ENCODE measurements around the gene KIF2C. TPM values are rescaled to one million over a fixed set of nuclear protein-coding genes. Genes with fewer than 3 reads are reported as not detected.

KIF2C gene
- total RNA-seq, 1 donor from 2014 or later = 88.7 TPM

DNA sequence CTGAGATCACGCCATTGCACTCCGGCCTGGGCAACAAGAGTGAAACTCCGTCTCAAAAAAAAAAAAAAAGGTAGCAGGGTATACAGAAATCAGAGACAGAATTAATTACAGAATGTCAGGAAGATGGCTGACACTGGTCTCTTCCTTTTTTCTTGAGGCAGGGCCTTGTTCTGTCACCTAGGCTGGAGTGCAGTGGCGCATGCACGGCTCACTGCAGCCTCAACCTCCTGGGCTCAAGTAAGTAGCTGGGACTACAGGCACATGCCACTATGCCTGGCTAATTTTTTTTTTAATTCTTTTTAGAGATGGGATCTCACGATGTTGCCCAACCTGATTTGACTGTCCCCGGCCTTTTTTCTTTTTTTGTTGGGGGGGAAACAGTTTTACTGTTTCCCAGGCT, 25.1 kb upstream of the KIF2C start:
- no peaks in the 10 kb centered on the region for H3K36me3 Mint-ChIP-seq (ENCODE audit: low read depth)
- peaks cover 6% of the 10 kb centered on the region for H3K4me1 Mint-ChIP-seq
- peaks cover 4% of the 10 kb centered on the region for H3K27me3 Mint-ChIP-seq (ENCODE audit: low read depth)
- no peak overlapping the region for H3K27ac Mint-ChIP-seq (ENCODE audit: unreplicated experiment)
- H3K4me3 Mint-ChIP-seq = no peak overlapping the region
- TF ChIP-seq, protein P1, sequence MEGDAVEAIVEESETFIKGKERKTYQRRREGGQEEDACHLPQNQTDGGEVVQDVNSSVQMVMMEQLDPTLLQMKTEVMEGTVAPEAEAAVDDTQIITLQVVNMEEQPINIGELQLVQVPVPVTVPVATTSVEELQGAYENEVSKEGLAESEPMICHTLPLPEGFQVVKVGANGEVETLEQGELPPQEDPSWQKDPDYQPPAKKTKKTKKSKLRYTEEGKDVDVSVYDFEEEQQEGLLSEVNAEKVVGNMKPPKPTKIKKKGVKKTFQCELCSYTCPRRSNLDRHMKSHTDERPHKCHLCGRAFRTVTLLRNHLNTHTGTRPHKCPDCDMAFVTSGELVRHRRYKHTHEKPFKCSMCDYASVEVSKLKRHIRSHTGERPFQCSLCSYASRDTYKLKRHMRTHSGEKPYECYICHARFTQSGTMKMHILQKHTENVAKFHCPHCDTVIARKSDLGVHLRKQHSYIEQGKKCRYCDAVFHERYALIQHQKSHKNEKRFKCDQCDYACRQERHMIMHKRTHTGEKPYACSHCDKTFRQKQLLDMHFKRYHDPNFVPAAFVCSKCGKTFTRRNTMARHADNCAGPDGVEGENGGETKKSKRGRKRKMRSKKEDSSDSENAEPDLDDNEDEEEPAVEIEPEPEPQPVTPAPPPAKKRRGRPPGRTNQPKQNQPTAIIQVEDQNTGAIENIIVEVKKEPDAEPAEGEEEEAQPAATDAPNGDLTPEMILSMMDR (conservative IDR thresholded peaks at IDR 0.05) = no peak
- DNase-seq (ENCODE audit: low read depth, low spot score) = no peak
- H3K9me3 Mint-ChIP-seq = peaks cover 3% of the 10 kb centered on the region

DNA sequence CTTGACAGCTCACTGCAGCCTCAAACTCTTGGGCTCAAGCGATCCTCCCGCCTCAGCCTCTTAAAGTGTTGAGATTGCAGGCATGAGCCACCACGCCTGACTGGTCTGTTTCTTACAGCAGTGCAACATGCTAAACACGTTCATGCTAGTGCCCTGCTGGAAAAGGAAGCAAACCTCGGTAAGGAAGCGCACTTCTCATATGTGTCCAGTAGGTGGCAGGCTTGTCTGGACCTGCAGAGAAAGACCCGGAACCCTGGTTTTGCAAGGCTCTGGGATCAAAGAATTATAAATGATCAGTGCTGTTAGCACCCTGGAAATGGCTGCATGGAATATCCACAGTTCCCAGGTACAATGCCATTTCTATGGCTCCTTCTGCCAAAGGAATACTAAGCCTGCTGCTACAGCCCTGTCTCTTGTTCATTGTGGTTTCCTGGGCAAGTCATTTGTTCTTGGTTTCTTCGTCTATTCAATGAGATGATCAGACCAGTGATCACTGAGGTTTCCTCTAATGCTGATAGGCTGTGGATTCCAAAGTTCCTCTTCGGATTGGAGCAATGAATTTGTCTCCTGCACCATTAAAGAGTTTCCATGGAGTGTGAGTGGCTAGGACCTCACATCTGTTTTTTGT, 24.6 kb upstream of the KIF2C start:
- TF ChIP-seq, protein P1 (conservative IDR thresholded peaks at IDR 0.05) = peak; percentile 95
- peaks cover 6% of the 10 kb centered on the region for H3K4me1 Mint-ChIP-seq
- H3K9me3 Mint-ChIP-seq = peaks cover 3% of the 10 kb centered on the region
- no peak overlapping the region for H3K27ac Mint-ChIP-seq (ENCODE audit: unreplicated experiment)
- DNase-seq (ENCODE audit: low read depth, low spot score) = peak; percentile 68
- no peak overlapping the region for H3K4me3 Mint-ChIP-seq
- peaks cover 4% of the 10 kb centered on the region for H3K27me3 Mint-ChIP-seq (ENCODE audit: low read depth)
- H3K36me3 Mint-ChIP-seq (ENCODE audit: low read depth) = no peaks in the 10 kb centered on the region

DNA sequence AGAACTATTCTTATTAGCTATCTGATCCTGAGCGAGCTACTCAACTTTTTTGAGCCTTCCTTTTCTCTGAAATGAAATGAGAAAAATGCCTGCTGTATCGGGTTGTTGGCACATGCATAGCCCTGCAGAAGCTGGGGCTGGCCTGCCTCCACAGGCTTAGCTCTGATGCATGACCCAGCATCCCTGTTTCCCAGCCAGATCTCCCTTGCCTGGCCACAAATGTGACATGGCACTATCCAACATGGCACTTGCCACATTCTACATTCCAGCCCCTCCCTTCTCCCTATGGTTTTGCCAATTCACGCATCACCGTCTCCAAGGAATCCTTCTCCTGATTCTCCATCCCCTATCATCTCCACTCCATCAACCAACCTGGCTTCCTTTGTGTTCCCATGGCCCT, 22.5 kb upstream of the KIF2C start:
- H3K4me3 Mint-ChIP-seq = no peak overlapping the region
- TF ChIP-seq, protein P1 (conservative IDR thresholded peaks at IDR 0.05) = no peak
- H3K27ac Mint-ChIP-seq (ENCODE audit: unreplicated experiment) = no peak overlapping the region
- DNase-seq (ENCODE audit: low read depth, low spot score) = no peak
- peaks cover 21% of the 10 kb centered on the region for H3K4me1 Mint-ChIP-seq
- H3K9me3 Mint-ChIP-seq = no peaks in the 10 kb centered on the region
- no peaks in the 10 kb centered on the region for H3K36me3 Mint-ChIP-seq (ENCODE audit: low read depth)
- peaks cover 7% of the 10 kb centered on the region for H3K27me3 Mint-ChIP-seq (ENCODE audit: low read depth)

DNA sequence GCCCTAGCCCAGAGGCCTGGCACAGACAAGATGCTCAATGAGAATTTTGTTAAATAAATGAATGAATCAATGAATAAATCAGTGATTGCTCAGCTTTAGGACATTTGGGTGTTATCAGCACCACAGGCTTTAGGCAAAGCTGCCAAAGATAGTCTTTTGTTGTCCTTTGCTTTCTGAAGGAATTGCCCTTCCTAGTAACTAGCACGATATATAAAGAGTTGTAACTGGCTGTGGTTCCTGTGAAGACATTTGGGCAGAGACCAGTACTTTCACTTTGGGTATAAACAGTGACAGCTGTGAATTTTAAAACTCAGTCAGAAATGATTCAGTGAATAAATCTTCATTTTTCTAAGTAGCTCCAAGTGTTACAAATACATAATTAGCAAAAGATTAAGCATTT, 22.0 kb upstream of the KIF2C start:
- Mint-ChIP-seq H3K9me3 (no peaks in the 10 kb centered on the region), H3K27ac (ENCODE audit: unreplicated experiment) (no peak overlapping the region), H3K4me3 (no peak overlapping the region), H3K36me3 (ENCODE audit: low read depth) (no peaks in the 10 kb centered on the region), H3K27me3 (ENCODE audit: low read depth) (peaks cover 7% of the 10 kb centered on the region), H3K4me1 (peaks cover 21% of the 10 kb centered on the region)
- DNase-seq (ENCODE audit: low read depth, low spot score) = no peak
- TF ChIP-seq, protein P1 (conservative IDR thresholded peaks at IDR 0.05) = no peak

DNA sequence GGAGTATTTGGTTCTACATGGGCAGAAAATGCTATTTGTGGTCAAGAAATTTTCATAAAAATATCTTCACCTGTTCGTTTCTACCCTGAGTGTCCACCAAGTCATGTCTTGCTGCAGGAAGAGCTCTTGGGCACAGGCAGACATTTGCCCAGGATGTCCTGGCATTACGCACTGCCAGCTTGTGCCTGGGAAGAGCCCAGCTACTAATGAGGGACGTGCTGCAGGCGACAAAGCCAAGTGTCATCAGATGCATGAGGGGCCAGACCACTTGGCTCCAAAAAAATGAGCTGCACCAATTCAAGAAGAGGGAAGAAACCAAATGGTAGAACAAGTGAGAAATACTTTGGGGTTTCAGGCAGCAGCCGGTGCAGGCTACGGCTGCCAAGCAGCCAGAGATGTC, 21.5 kb upstream of the KIF2C start:
- H3K4me1 Mint-ChIP-seq = peaks cover 21% of the 10 kb centered on the region
- H3K9me3 Mint-ChIP-seq = no peaks in the 10 kb centered on the region
- DNase-seq (ENCODE audit: low read depth, low spot score) = no peak
- no peak overlapping the region for H3K4me3 Mint-ChIP-seq
- TF ChIP-seq, protein P1 (conservative IDR thresholded peaks at IDR 0.05) = no peak
- H3K27ac Mint-ChIP-seq (ENCODE audit: unreplicated experiment) = no peak overlapping the region
- H3K36me3 Mint-ChIP-seq (ENCODE audit: low read depth) = no peaks in the 10 kb centered on the region
- peaks cover 7% of the 10 kb centered on the region for H3K27me3 Mint-ChIP-seq (ENCODE audit: low read depth)

All from neural crest cell (in vitro differentiated cells).